Measurements from ENCODE around the gene ELK1. TPM values are rescaled to one million over a fixed set of nuclear protein-coding genes. Genes with fewer than 3 reads are reported as not detected.

Gene ELK1
- total and polyA plus RNA-seq, 2 experiments from 2014 or later, result 19.2 to 39.5 TPM

- Histone ChIP-seq H3K4me2 (peak within 1 kb of the TSS; percentile 81), H3F3A (replicated peaks; ENCODE audit: low read depth) (no peaks in the 10 kb centered on the region), H3K27me3 (ENCODE audit: insufficient read depth) (no peaks in the 10 kb centered on the region), H3K79me2 (replicated peaks; ENCODE audit: insufficient read depth) (no peaks in the 10 kb centered on the region), H3K27ac (ENCODE audit: low read depth) (no peak within 1 kb of the TSS), H3K36me3 (ENCODE audit: insufficient read depth) (no peaks in the 10 kb centered on the region), H2AFZ (no peak within 1 kb of the TSS), H3K9me2 (ENCODE audit: insufficient read depth) (no peaks in the 10 kb centered on the region), H4K20me1 (replicated peaks; ENCODE audit: insufficient read depth) (no peaks in the 10 kb centered on the region), H3K4me1 (ENCODE audit: insufficient read depth) (no peaks in the 10 kb centered on the region), H3K4me3 (peak within 1 kb of the TSS; percentile 51)
- peak within 1 kb of the TSS; percentile 89; the same call in 1 of the 2 replicates for H3K27ac Mint-ChIP-seq
- ATAC-seq, result peak; percentile 67
- peak within 1 kb of the TSS; percentile 69 for H3K4me3 Mint-ChIP-seq
- peaks cover 21% of the 10 kb centered on the region for H3K4me1 Mint-ChIP-seq
- H3K27me3 Mint-ChIP-seq (ENCODE audit: insufficient read depth, low read depth, poor library complexity), result peaks cover 12% of the 10 kb centered on the region
- no peaks in the 10 kb centered on the region for H3K36me3 Mint-ChIP-seq (ENCODE audit: low read depth)
- H3K9me3 Mint-ChIP-seq, result no peaks in the 10 kb centered on the region
- TF ChIP-seq ZNF114 (CRISPR knock-in tag; IDR thresholded peaks at IDR 0.05) (no peak), POLR2AphosphoS5 (IDR thresholded peaks at IDR 0.05; ENCODE audit: low read depth) (peak; percentile 37; the same call in 1 of the 2 replicates), ZNF462 (CRISPR knock-in tag; IDR thresholded peaks at IDR 0.05) (no peak), EZH2phosphoT487 (IDR thresholded peaks at IDR 0.05; ENCODE audit: unreplicated experiment) (no peak), REST (IDR thresholded peaks at IDR 0.05; ENCODE audit: unreplicated experiment) (peak; percentile 99), STAT1 (IDR thresholded peaks at IDR 0.05; ENCODE audit: unreplicated experiment) (no peak), NANOG (IDR thresholded peaks at IDR 0.05; ENCODE audit: borderline replicate concordance) (no peak), JUNB (IDR thresholded peaks at IDR 0.05; ENCODE audit: unreplicated experiment) (no peak), CREB1 (CRISPR knock-in tag; IDR thresholded peaks at IDR 0.05; ENCODE audit: low read depth) (peak; percentile 95), ZNF331 (CRISPR knock-in tag; IDR thresholded peaks at IDR 0.05; ENCODE audit: low read depth) (no peak), EZH2 (IDR thresholded peaks at IDR 0.05; ENCODE audit: low read depth, unreplicated experiment) (no peak)
- TF ChIP-seq, protein P1, sequence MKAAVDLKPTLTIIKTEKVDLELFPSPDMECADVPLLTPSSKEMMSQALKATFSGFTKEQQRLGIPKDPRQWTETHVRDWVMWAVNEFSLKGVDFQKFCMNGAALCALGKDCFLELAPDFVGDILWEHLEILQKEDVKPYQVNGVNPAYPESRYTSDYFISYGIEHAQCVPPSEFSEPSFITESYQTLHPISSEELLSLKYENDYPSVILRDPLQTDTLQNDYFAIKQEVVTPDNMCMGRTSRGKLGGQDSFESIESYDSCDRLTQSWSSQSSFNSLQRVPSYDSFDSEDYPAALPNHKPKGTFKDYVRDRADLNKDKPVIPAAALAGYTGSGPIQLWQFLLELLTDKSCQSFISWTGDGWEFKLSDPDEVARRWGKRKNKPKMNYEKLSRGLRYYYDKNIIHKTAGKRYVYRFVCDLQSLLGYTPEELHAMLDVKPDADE (IDR thresholded peaks at IDR 0.05), result 0 out of 2 replicates have a peak, but pooled peaks have one; percentile 16
- TF ChIP-seq, protein P2, sequence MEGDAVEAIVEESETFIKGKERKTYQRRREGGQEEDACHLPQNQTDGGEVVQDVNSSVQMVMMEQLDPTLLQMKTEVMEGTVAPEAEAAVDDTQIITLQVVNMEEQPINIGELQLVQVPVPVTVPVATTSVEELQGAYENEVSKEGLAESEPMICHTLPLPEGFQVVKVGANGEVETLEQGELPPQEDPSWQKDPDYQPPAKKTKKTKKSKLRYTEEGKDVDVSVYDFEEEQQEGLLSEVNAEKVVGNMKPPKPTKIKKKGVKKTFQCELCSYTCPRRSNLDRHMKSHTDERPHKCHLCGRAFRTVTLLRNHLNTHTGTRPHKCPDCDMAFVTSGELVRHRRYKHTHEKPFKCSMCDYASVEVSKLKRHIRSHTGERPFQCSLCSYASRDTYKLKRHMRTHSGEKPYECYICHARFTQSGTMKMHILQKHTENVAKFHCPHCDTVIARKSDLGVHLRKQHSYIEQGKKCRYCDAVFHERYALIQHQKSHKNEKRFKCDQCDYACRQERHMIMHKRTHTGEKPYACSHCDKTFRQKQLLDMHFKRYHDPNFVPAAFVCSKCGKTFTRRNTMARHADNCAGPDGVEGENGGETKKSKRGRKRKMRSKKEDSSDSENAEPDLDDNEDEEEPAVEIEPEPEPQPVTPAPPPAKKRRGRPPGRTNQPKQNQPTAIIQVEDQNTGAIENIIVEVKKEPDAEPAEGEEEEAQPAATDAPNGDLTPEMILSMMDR (conservative IDR thresholded peaks at IDR 0.05; ENCODE audit: low read depth in 2 of 2), result peak in 1 of 2 experiments; percentile 0; a peak in 1 of 4 replicates
- peak; percentile 79 for DNase-seq (ENCODE audit: low spot score)
Observed at GRCh38 chrX:47619486-47620302, 30.7 kb downstream of the ELK1 start, which contains the start of gene SYN1. SYN1 (minus strand) TSS chrX:47619857; CDS start chrX:47619728, 129 bp downstream.

All from GM23338 (cell line).